Neural cell (in vitro differentiated cells): ENCODE measurements around the gene HYLS1.

Source experiments
- MXI1 ChIP-seq: fragments of 450-650 bp; conservative IDR thresholded peaks from 2 replicates; pipeline ENCODE4 v1.6.1; 2014; ENCODE audit warnings: antibody characterized with exemption, mild to moderate bottlenecking; ENCODE audit not compliant: poor library complexity, severe bottlenecking
- POLR2AphosphoS5 ChIP-seq: IDR thresholded peaks from 2 replicates; pipeline ENCODE4 v1.6.1; 2012
- TAF1 ChIP-seq: IDR thresholded peaks from 2 replicates; pipeline ENCODE4 v1.6.1; 2012; ENCODE audit warnings: low read depth
- TF ChIP-seq, protein P1 (sequence below): fragments of 450-650 bp; IDR thresholded peaks from 2 replicates; pipeline ENCODE4 v1.5.1; 2014; ENCODE audit warnings: antibody characterized with exemption, mild to moderate bottlenecking, moderate library complexity; ENCODE audit not compliant: poor library complexity, severe bottlenecking

- TF ChIP-seq MXI1, result no peak
- TF ChIP-seq, protein P1, sequence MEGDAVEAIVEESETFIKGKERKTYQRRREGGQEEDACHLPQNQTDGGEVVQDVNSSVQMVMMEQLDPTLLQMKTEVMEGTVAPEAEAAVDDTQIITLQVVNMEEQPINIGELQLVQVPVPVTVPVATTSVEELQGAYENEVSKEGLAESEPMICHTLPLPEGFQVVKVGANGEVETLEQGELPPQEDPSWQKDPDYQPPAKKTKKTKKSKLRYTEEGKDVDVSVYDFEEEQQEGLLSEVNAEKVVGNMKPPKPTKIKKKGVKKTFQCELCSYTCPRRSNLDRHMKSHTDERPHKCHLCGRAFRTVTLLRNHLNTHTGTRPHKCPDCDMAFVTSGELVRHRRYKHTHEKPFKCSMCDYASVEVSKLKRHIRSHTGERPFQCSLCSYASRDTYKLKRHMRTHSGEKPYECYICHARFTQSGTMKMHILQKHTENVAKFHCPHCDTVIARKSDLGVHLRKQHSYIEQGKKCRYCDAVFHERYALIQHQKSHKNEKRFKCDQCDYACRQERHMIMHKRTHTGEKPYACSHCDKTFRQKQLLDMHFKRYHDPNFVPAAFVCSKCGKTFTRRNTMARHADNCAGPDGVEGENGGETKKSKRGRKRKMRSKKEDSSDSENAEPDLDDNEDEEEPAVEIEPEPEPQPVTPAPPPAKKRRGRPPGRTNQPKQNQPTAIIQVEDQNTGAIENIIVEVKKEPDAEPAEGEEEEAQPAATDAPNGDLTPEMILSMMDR, result no peak
- no peak for TF ChIP-seq TAF1
- TF ChIP-seq POLR2AphosphoS5, result no peak
These were observed 44.2 kb downstream of the HYLS1 start for GRCh38 chr11:125931668-125932067.
